Tibial nerve (tissue), 4 donors: ENCODE results near the gene CHD8. TPM values are rescaled to one million over a fixed set of nuclear protein-coding genes. Genes with fewer than 3 reads are reported as not detected.

Source experiments
- DNase-seq, 2 donors: peaks; one replicate each; pipeline ENCODE4 v3.0.0-alpha.2; 2019; ENCODE audit warnings: low spot score in 2 of 2
- H3K27ac ChIP-seq, 4 donors: fragments of 200-600 bp; sonication (generic) in 3 of 4; one replicate each; pipeline ENCODE4 v1.5.1; 2017 to 2019; ENCODE audit warnings: mild to moderate bottlenecking in 1 of 4
- H3K27me3 ChIP-seq, 2 donors: fragments of 200-600 bp; sonication (generic) in 1 of 2; one replicate each; pipeline versions ENCODE4 v1.5.1 to v1.6.0; 2017 to 2019
- H3K36me3 ChIP-seq, 3 donors: fragments of 200-600 bp; sonication (generic); one replicate each; pipeline ENCODE4 v1.5.1; 2018 to 2019
- H3K4me1 ChIP-seq, 4 donors: fragments of 200-600 bp; sonication (generic) in 3 of 4; one replicate each; pipeline ENCODE4 v1.5.1; 2017 to 2019
- H3K4me3 ChIP-seq, 4 donors: fragments of 200-600 bp; sonication (generic) in 3 of 4; one replicate each; pipeline ENCODE4 v1.5.1; 2017 to 2019; ENCODE audit warnings: mild to moderate bottlenecking in 1 of 4, moderate library complexity in 1 of 4
- H3K9me3 ChIP-seq, 4 donors: fragments of 200-600 bp; sonication (generic) in 3 of 4; one replicate each; pipeline ENCODE4 v1.5.1; 2017 to 2019
- EP300 ChIP-seq, 2 donors: sonication (generic); formaldehyde crosslinking; IDR thresholded peaks; one replicate each; pipeline ENCODE4 v1.6.1; 2017; ENCODE audit warnings: antibody characterized with exemption in 2 of 2, mild to moderate bottlenecking in 1 of 2
- POLR2A ChIP-seq, 2 donors: fragments of 450-650 bp; IDR thresholded peaks; one replicate each; pipeline ENCODE4 v1.6.1; 2017; ENCODE audit warnings: antibody characterized with exemption in 2 of 2, mild to moderate bottlenecking in 2 of 2, moderate library complexity in 2 of 2
- WGBS, 2 donors: methylation state at CpG; one replicate each; pipeline ENCODE4 v1.1.5; 2018; 5-methylcytosine and 5-hydroxymethylcytosine counted together
- total RNA-seq, 4 donors: library from RNA; depleted of rRNA; stranded (reverse); fragments of >200 nt; gene quantifications; one replicate each; pipeline ENCODE4 v1.1.0, GENCODE V29; 2016
- TF ChIP-seq, protein P1 (sequence below), 5 experiments: fragments of 200-600 bp in 3 of 5; fragments of 450-650 bp in 2 of 5; sonication (generic) in 3 of 5; IDR thresholded peaks; one replicate each; pipeline ENCODE4 v1.5.1; 2016 to 2019; ENCODE audit warnings: antibody characterized with exemption in 5 of 5, mild to moderate bottlenecking in 3 of 5, moderate library complexity in 2 of 5

CHD8 gene
- total RNA-seq, 4 donors from 2014 or later, result 45.9 to 68.2 (median 65.6) TPM

DNA sequence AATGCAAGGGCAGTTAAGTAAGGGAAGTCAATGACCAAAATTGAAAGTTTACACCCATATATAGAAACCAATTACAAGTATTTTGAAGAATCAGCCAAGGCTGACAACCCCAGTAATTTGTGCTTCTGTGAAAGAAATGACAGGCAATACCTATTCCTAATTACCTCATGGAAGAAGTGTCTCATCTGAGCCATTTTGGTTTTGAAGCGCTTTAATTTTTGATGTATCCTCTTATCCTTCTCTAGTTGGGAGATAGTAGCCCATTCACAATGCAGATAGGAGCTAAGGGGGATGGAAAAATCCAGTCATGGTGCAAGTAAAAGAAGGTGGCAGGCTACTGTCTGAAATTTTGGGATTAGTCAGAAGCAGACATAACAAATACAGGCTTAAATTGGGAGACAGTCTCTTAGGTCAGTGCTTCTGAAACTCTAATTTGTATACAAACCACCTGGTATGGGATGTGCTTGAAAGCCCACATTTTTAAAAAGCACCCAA, 41.7 kb downstream of the CHD8 start:
- Histone ChIP-seq H3K27ac (no peak overlapping the region), H3K36me3 (peaks cover 2 to 95% (median 31%) of the 10 kb centered on the region in 3 donors), H3K4me1 (no peaks in the 10 kb centered on the region), H3K9me3 (no peaks in the 10 kb centered on the region), H3K4me3 (no peak overlapping the region), H3K27me3 (no peaks in the 10 kb centered on the region)
- DNase-seq, result no peak
- TF ChIP-seq, protein P1, sequence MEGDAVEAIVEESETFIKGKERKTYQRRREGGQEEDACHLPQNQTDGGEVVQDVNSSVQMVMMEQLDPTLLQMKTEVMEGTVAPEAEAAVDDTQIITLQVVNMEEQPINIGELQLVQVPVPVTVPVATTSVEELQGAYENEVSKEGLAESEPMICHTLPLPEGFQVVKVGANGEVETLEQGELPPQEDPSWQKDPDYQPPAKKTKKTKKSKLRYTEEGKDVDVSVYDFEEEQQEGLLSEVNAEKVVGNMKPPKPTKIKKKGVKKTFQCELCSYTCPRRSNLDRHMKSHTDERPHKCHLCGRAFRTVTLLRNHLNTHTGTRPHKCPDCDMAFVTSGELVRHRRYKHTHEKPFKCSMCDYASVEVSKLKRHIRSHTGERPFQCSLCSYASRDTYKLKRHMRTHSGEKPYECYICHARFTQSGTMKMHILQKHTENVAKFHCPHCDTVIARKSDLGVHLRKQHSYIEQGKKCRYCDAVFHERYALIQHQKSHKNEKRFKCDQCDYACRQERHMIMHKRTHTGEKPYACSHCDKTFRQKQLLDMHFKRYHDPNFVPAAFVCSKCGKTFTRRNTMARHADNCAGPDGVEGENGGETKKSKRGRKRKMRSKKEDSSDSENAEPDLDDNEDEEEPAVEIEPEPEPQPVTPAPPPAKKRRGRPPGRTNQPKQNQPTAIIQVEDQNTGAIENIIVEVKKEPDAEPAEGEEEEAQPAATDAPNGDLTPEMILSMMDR (IDR thresholded peaks at IDR 0.05), result no peak
- TF ChIP-seq EP300 (IDR thresholded peaks at IDR 0.05) (no peak), POLR2A (IDR thresholded peaks at IDR 0.05) (no peak)
- 97 to 100% methylated on average over 1 of the region's 1 CpG for WGBS, 2 donors

DNA sequence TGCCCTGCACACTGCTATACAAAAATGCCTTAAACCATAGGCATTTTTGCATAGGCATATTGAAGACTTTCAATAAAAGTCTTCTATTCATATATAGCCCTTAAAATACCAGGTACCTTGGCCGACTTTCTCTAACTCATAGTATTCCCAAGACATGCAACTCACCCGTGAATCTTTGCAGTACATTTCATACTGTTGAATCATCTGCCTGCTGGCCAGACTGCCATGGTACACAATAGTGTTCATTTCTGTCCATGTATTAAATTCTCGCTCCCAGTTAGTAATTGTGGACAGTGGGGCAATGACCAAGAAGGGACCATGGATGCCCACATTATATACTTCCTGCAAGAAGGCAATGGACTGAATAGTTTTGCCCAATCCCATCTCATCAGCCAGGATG, 47.8 kb downstream of the CHD8 start:
- Histone ChIP-seq H3K9me3 (no peaks in the 10 kb centered on the region), H3K36me3 (peaks cover 14 to 100% (median 29%) of the 10 kb centered on the region in 3 donors), H3K4me3 (no peak overlapping the region), H3K4me1 (no peaks in the 10 kb centered on the region), H3K27ac (no peak overlapping the region), H3K27me3 (no peaks in the 10 kb centered on the region)
- 70 to 78% methylated on average over 3 of the region's 3 CpGs for WGBS, 2 donors
- TF ChIP-seq POLR2A (IDR thresholded peaks at IDR 0.05), result no peak
- TF ChIP-seq EP300 (IDR thresholded peaks at IDR 0.05), result no peak
- TF ChIP-seq, protein P1 (IDR thresholded peaks at IDR 0.05), result no peak
- no peak for DNase-seq

DNA sequence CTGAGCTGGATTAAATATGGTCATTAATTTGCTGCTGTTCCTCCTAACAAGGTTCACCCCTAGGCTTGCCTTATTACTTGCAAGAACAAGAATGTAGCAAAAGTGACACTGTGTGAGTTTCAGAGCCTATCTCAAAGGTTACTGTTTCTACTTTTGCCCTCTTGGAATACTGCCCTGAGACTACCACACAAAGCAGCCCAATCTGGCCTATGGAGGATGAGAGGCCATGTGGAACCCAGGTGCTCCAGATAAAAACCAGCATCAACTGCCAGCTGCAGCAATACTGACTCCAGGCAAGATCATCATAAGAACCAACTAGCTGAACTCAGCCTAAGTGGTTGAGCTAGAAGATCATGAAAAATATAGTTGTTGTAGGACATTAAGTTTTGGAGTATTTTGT, 49.7 kb downstream of the CHD8 start:
- H3K4me3 ChIP-seq, result no peak overlapping the region
- TF ChIP-seq POLR2A (IDR thresholded peaks at IDR 0.05), result no peak
- TF ChIP-seq, protein P1 (IDR thresholded peaks at IDR 0.05), result no peak
- no peak for TF ChIP-seq EP300 (IDR thresholded peaks at IDR 0.05)
- no peaks in the 10 kb centered on the region for H3K4me1 ChIP-seq
- DNase-seq, result no peak
- H3K36me3 ChIP-seq, result peaks cover 14 to 100% (median 41%) of the 10 kb centered on the region in 3 donors
- no peaks in the 10 kb centered on the region for H3K9me3 ChIP-seq
- H3K27me3 ChIP-seq, result no peaks in the 10 kb centered on the region
- no peak overlapping the region for H3K27ac ChIP-seq

DNA sequence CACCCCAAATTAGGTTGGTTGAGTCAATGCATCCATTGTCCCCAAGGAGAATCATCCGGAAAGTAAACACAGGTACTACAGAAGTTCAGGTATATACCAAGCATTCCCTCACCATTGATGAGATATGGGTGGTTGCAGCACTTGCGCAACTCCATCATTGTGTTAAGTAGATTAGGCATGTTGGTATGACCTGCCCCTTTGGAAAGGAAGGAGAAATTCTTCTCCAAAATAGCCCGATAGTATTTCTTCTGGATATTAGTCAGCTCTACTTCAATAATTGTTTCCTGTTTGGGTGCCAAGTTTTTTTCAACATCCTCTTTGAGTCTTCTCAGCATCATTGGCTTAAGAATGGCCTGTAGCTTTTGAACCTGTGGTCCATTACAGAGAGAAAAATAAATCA, 50.8 kb downstream of the CHD8 start:
- no peak for DNase-seq
- no peaks in the 10 kb centered on the region for H3K9me3 ChIP-seq
- H3K27ac ChIP-seq, result no peak overlapping the region
- no peak overlapping the region for H3K4me3 ChIP-seq
- H3K4me1 ChIP-seq, result no peaks in the 10 kb centered on the region
- peaks cover 13 to 100% (median 51%) of the 10 kb centered on the region in 3 donors for H3K36me3 ChIP-seq
- TF ChIP-seq EP300 (IDR thresholded peaks at IDR 0.05) (no peak), POLR2A (IDR thresholded peaks at IDR 0.05) (no peak)
- TF ChIP-seq, protein P1 (IDR thresholded peaks at IDR 0.05), result no peak
- 66 to 73% methylated on average over 3 of the region's 3 CpGs for WGBS, 2 donors
- no peaks in the 10 kb centered on the region for H3K27me3 ChIP-seq

DNA sequence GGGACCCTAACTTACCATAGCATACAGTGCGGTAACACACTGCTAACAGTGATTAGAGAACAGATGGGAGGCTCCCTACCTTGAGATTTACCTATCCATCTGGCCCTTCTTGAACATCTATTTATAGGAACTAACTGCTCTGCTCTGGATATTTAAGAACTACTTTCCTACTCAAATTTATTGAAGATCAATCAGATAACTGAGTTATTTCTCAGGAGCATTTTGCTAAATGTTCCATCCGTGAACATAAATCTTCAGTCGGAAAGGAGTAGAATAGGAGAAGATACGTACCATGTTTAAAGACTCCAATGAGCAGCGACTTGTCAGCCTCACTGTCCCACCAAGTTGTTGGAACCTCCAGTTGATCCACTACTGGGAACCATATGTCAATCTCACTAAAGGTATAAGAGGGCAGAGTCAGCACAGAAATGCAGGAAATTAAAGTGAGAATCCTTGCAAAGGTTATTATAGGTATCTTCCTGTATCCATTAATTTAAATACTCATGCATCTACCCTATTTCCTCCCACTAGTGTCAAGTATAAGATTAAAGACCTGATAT, 56.5 kb downstream of the CHD8 start:
- no peak for DNase-seq
- H3K36me3 ChIP-seq, result peaks cover 0 to 100% (median 74%) of the 10 kb centered on the region in 3 donors

More for the DNA sequence above, 56.5 kb downstream of the CHD8 start:
- no peaks in the 10 kb centered on the region for H3K4me1 ChIP-seq
- TF ChIP-seq EP300 (IDR thresholded peaks at IDR 0.05), result no peak
- TF ChIP-seq, protein P1 (IDR thresholded peaks at IDR 0.05), result no peak
- TF ChIP-seq POLR2A (IDR thresholded peaks at IDR 0.05), result no peak
- H3K4me3 ChIP-seq, result no peak overlapping the region
- WGBS, 2 donors, result 94 to 97% methylated on average over 5 of the region's 5 CpGs
- no peaks in the 10 kb centered on the region for H3K9me3 ChIP-seq
- H3K27me3 ChIP-seq, result no peaks in the 10 kb centered on the region
- no peak overlapping the region for H3K27ac ChIP-seq
